SK-N-SH (cell line): Measurements from ENCODE around the gene OR52K2. TPM values are rescaled to one million over a fixed set of nuclear protein-coding genes. Genes with fewer than 3 reads are reported as not detected.

Experiments
- CTCF ChIA-PET: fragments of 300-600, 350-600 bp; formaldehyde crosslinking; extraction: SDS; loops from one replicate; lab custom pipeline; 2021; lab: Yijun Ruan, JAX
- POLR2A ChIA-PET: fragments of 350-600 bp; sonication (Branson Sonifier 250); formaldehyde crosslinking; extraction: SDS; loops from one replicate; lab custom pipeline; 2020; ENCODE audit warnings: antibody characterized with exemption, inconsistent platforms; lab: Yijun Ruan, JAX
- DNase-seq: peaks from one replicate; pipeline ENCODE4 v3.0.0; 2012
- H2AFZ ChIP-seq: fragments of 200-600 bp; sonication (generic); 2 replicates; pipeline ENCODE4 v1.8.1; 2016; ENCODE audit warnings: antibody characterized with exemption, mild to moderate bottlenecking, low read depth
- H3F3A ChIP-seq: fragments of 200-600 bp; sonication (generic); replicated peaks from 2 replicates; pipeline ENCODE3; 2016; ENCODE audit warnings: antibody characterized with exemption, mild to moderate bottlenecking; ENCODE audit not compliant: insufficient read depth
- H3K27ac ChIP-seq, 2 experiments: fragments of 200-500 bp in 1 of 2; fragments of 200-600 bp in 1 of 2; sonication (Bioruptor generic) in 1 of 2; sonication (generic), shearing (Covaris generic) in 1 of 2; 2 replicates each; pipeline versions ENCODE4 v1.5.1 to v1.6.1; 2014 to 2016; ENCODE audit warnings: low read depth in 2 of 2, inconsistent platforms in 1 of 2, low read length in 1 of 2, mild to moderate bottlenecking in 1 of 2, mixed read lengths in 1 of 2
- H3K27me3 ChIP-seq: fragments of 200-600 bp; sonication (generic), shearing (Covaris generic); 2 replicates; pipeline ENCODE4 v1.6.1; 2016; ENCODE audit warnings: mixed run types; ENCODE audit not compliant: insufficient read depth
- H3K36me3 ChIP-seq, 2 experiments: fragments of 200-500 bp in 1 of 2; fragments of 200-600 bp in 1 of 2; sonication (Bioruptor generic) in 1 of 2; sonication (generic) in 1 of 2; replicated peaks in 1 of 2; 2 replicates each; pipeline versions ENCODE3 to v1.5.1; 2014 to 2016; ENCODE audit warnings: low read length in 1 of 2, mild to moderate bottlenecking in 1 of 2; ENCODE audit not compliant: insufficient read depth in 2 of 2, control insufficient read depth in 1 of 2
- H3K4me1 ChIP-seq, 2 experiments: fragments of 200-500 bp in 1 of 2; fragments of 200-600 bp in 1 of 2; sonication (Bioruptor generic) in 1 of 2; sonication (generic), shearing (Covaris generic) in 1 of 2; 2 replicates each; pipeline versions ENCODE4 v1.5.1 to v1.6.1; 2014 to 2016; ENCODE audit warnings: low read depth in 1 of 2, low read length in 1 of 2, mixed run types in 1 of 2; ENCODE audit not compliant: insufficient read depth in 2 of 2, control insufficient read depth in 1 of 2
- H3K4me2 ChIP-seq: fragments of 200-600 bp; sonication (generic), shearing (Covaris generic); 2 replicates; pipeline ENCODE4 v1.6.1; 2017; ENCODE audit warnings: mixed run types
- H3K4me3 ChIP-seq, 2 experiments: fragments of 200-500 bp in 1 of 2; fragments of 200-600 bp in 1 of 2; sonication (Bioruptor generic) in 1 of 2; sonication (generic), shearing (Covaris generic) in 1 of 2; 2 replicates each; pipeline versions ENCODE4 v1.5.1 to v1.8.1; 2014 to 2016; ENCODE audit warnings: low read depth in 2 of 2, inconsistent platforms in 1 of 2, low read length in 1 of 2, mild to moderate bottlenecking in 1 of 2, mixed read lengths in 1 of 2, moderate library complexity in 1 of 2
- H3K79me2 ChIP-seq: fragments of 200-600 bp; sonication (generic); 2 replicates; pipeline ENCODE4 v1.8.1; 2017; ENCODE audit warnings: mild to moderate bottlenecking; ENCODE audit not compliant: insufficient read depth
- H3K9ac ChIP-seq: fragments of 200-600 bp; sonication (generic); 2 replicates; pipeline ENCODE4 v1.6.1; 2017; ENCODE audit warnings: mixed run types
- H3K9me2 ChIP-seq: fragments of 200-600 bp; sonication (generic); 2 replicates; pipeline ENCODE4 v1.6.1; 2017; ENCODE audit warnings: mixed run types
- H3K9me3 ChIP-seq: fragments of 200-600 bp; sonication (generic); 2 replicates; pipeline ENCODE4 v1.6.1; 2017; ENCODE audit warnings: mixed run types, mild to moderate bottlenecking, moderate library complexity
- H4K20me1 ChIP-seq: fragments of 200-600 bp; sonication (generic); 2 replicates; pipeline ENCODE4 v1.6.1; 2017; ENCODE audit warnings: mild to moderate bottlenecking, mixed run types; ENCODE audit not compliant: insufficient read depth
- CHD2 ChIP-seq: fragments of 150-350 bp; IDR thresholded peaks from 2 replicates; pipeline ENCODE4 v1.6.1; 2018; ENCODE audit warnings: low read length; ENCODE audit not compliant: partially characterized antibody
- ELF1 ChIP-seq: IDR thresholded peaks from 2 replicates; pipeline ENCODE4 v1.4.0; 2012
- EP300 ChIP-seq, 2 experiments: IDR thresholded peaks; 2 replicates each; pipeline versions ENCODE4 v1.4.0 to v1.6.1; 2012; ENCODE audit warnings: borderline replicate concordance in 1 of 2, low read depth in 1 of 2, low read length in 1 of 2
- EZH2phosphoT487 ChIP-seq: fragments of 200-600 bp; sonication (generic); IDR thresholded peaks from 2 replicates; pipeline ENCODE4 v1.6.1; 2017; ENCODE audit warnings: low read depth, mixed run types, mild to moderate bottlenecking, antibody characterized with exemption, moderate library complexity, borderline replicate concordance
- FOSL2 ChIP-seq: IDR thresholded peaks from 2 replicates; pipeline ENCODE4 v1.4.0; 2012; ENCODE audit warnings: low read depth, mild to moderate bottlenecking, moderate library complexity, borderline replicate concordance
- FOXJ3 ChIP-seq: sonication (generic); formaldehyde crosslinking; IDR thresholded peaks from 2 replicates; pipeline ENCODE4 v1.5.1; 2020; ENCODE audit warnings: mild to moderate bottlenecking, missing genetic modification reagents
- GABPA ChIP-seq: IDR thresholded peaks from 2 replicates; pipeline ENCODE4 v1.4.0; 2012; ENCODE audit warnings: low read depth, mild to moderate bottlenecking
- IRF3 ChIP-seq: fragments of 150-350 bp; IDR thresholded peaks from 2 replicates; pipeline ENCODE4 v1.6.1; 2016; ENCODE audit warnings: mild to moderate bottlenecking, low read depth, low read length
- JUND ChIP-seq: IDR thresholded peaks from 2 replicates; pipeline ENCODE4 v1.4.0; 2012
- MAX ChIP-seq: IDR thresholded peaks from 2 replicates; pipeline ENCODE4 v1.4.0; 2012; ENCODE audit warnings: low read depth
- SMC3 ChIP-seq: IDR thresholded peaks from 2 replicates; pipeline ENCODE4 v1.6.1; 2012; ENCODE audit warnings: low read depth, low read length, improper control_type of control experiment
- TAF1 ChIP-seq: IDR thresholded peaks from 2 replicates; pipeline ENCODE4 v1.6.1; 2012; ENCODE audit warnings: low read depth, mild to moderate bottlenecking, low read length, moderate library complexity, borderline replicate concordance
- TCF12 ChIP-seq: IDR thresholded peaks from 2 replicates; pipeline ENCODE4 v1.4.0; 2012
- YY1 ChIP-seq: IDR thresholded peaks from 2 replicates; pipeline ENCODE4 v1.4.0; 2012; ENCODE audit warnings: low read depth, mild to moderate bottlenecking
- ZBTB33 ChIP-seq: IDR thresholded peaks from 2 replicates; pipeline ENCODE4 v1.4.0; 2012; ENCODE audit warnings: low read depth, borderline replicate concordance
- WGBS: methylation state at CpG from one replicate; pipeline ENCODE4 v1.1.6; 2017; ENCODE audit warnings: low lambda C conversion rate; 5-methylcytosine and 5-hydroxymethylcytosine counted together
- polyA plus RNA-seq, 3 experiments: library from polyadenylated mRNA; depleted of rRNA; stranded (reverse); fragments of >200 nt; gene quantifications; 2 replicates each; pipeline ENCODE4 v1.2.3, GENCODE V29; 2012
- TF ChIP-seq, protein P1 (sequence below): fragments of 150-350 bp; IDR thresholded peaks from 2 replicates; pipeline ENCODE4 v1.6.1; 2017; ENCODE audit warnings: antibody characterized with exemption, low read length, low read depth, borderline replicate concordance

The OR52K2 gene
- polyA plus RNA-seq, 1 of the 3 experiments (the other 2 are of a cell fraction), result not detected

GRCh38 chr11:4416306-4416705, 32.8 kb upstream of the OR52K2 start:
- CTCF ChIA-PET, result interaction anchor here (0.6 to 1.1 kb wide), 2 partner anchors 10 to 229 kb away, joined by 3 to 4 read pairs; no protein-coding TSS in a partner anchor
- no peaks in the 10 kb centered on the region for H3F3A ChIP-seq
- no peak overlapping the region for H3K4me3 ChIP-seq
- TF ChIP-seq TCF12, result no peak
- TF ChIP-seq SMC3, result no peak
- no peak for TF ChIP-seq IRF3
- no peak for TF ChIP-seq FOSL2
- no peak for TF ChIP-seq MAX
- TF ChIP-seq, all 33 proteins: peak for 0
- Histone ChIP-seq H3K9me2 (no peaks in the 10 kb centered on the region), H3K4me2 (no peak overlapping the region), H3K9me3 (no peaks in the 10 kb centered on the region), H3K79me2 (no peaks in the 10 kb centered on the region), H3K27ac (no peak overlapping the region), H4K20me1 (no peaks in the 10 kb centered on the region), H3K4me1 (no peaks in the 10 kb centered on the region), H2AFZ (no peak overlapping the region), H3K9ac (no peak overlapping the region), H3K27me3 (peaks cover 6% of the 10 kb centered on the region; the same call in 1 of the 2 replicates), H3K36me3 (no peaks in the 10 kb centered on the region)
- POLR2A ChIA-PET, result no interaction called here
- WGBS, result 0% methylated on average over 1 of the region's 1 CpG
- DNase-seq, result no peak

DNA sequence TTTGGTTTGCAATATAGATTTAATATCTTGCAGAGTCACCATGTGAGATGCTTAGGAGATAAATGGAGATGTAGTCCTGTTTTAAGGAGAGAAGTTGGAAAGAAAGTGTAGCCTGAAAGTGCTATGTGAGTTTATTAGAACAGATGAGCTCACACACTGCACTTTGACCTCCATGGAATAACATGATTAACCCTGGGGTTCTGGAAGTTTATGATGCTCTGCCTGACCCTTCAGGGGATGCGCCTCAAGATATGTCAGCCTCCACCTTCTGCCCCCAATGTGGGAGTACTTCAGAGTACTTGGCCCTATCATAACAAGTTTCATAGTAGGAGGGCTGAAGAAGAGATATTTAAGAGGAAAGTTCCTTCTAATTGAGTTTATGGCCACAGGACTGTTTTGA, 32.3 kb upstream of the OR52K2 start:
- no peaks in the 10 kb centered on the region for H3K9me3 ChIP-seq
- CTCF ChIA-PET, result interaction anchor here (1.1 kb wide), 1 partner anchor 229 kb away, joined by 4 read pairs; no protein-coding TSS in a partner anchor
- H3K9ac ChIP-seq, result no peak overlapping the region
- H3K36me3 ChIP-seq, result no peaks in the 10 kb centered on the region
- no peak overlapping the region for H2AFZ ChIP-seq
- DNase-seq, result no peak
- WGBS, result 11% methylated on average over 1 of the region's 1 CpG
- no peaks in the 10 kb centered on the region for H3F3A ChIP-seq
- H3K4me1 ChIP-seq, result no peaks in the 10 kb centered on the region
- POLR2A ChIA-PET, result no interaction called here
- no peak overlapping the region for H3K4me2 ChIP-seq
- H3K9me2 ChIP-seq, result no peaks in the 10 kb centered on the region
- no peak overlapping the region for H3K4me3 ChIP-seq
- H3K79me2 ChIP-seq, result no peaks in the 10 kb centered on the region
- no peak for TF ChIP-seq ELF1
- TF ChIP-seq EZH2phosphoT487, result no peak
- no peak for TF ChIP-seq FOXJ3 (CRISPR knock-in tag)
- no peak for TF ChIP-seq EP300 (IDR thresholded peaks at IDR 0.05; ENCODE audit: borderline replicate concordance in 1 of 2, low read depth in 1 of 2, low read length in 1 of 2)
- no peak for TF ChIP-seq ZBTB33
- TF ChIP-seq GABPA, result no peak
- no peak for TF ChIP-seq YY1
- TF ChIP-seq TCF12, result no peak
- no peak for TF ChIP-seq CHD2
- TF ChIP-seq MAX, result no peak
- TF ChIP-seq JUND, result no peak
- TF ChIP-seq, protein P1, sequence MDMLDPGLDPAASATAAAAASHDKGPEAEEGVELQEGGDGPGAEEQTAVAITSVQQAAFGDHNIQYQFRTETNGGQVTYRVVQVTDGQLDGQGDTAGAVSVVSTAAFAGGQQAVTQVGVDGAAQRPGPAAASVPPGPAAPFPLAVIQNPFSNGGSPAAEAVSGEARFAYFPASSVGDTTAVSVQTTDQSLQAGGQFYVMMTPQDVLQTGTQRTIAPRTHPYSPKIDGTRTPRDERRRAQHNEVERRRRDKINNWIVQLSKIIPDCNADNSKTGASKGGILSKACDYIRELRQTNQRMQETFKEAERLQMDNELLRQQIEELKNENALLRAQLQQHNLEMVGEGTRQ, result no peak
- TF ChIP-seq TAF1, result no peak
- TF ChIP-seq FOSL2, result no peak
- no peak overlapping the region for H3K27ac ChIP-seq
- peaks cover 6% of the 10 kb centered on the region; the same call in 1 of the 2 replicates for H3K27me3 ChIP-seq
- H4K20me1 ChIP-seq, result no peaks in the 10 kb centered on the region
